ENCODE results near the gene EMSY.

Gene EMSY

GRCh38 chr11:76513654-76514034 is 68.8 kb downstream of the EMSY start:
- DNase-seq = no peak

- no peak for DNase-seq
Observed at GRCh38 chr11:76515494-76515893, 70.7 kb downstream of the EMSY start.

- no peak for DNase-seq
Observed at GRCh38 chr11:76523147-76523546, 78.3 kb downstream of the EMSY start.

GRCh38 chr11:76523786-76524436 is 79.1 kb downstream of the EMSY start:
- no peak for DNase-seq

GRCh38 chr11:76524461-76524860 is 79.6 kb downstream of the EMSY start:
- DNase-seq = no peak

- no peak for DNase-seq
Observed at GRCh38 chr11:76524919-76525318, 80.1 kb downstream of the EMSY start.

- no peak for DNase-seq
Observed at GRCh38 chr11:76526878-76527277, 82.1 kb downstream of the EMSY start.

- no peak for DNase-seq
Observed at GRCh38 chr11:76542436-76542835, 97.6 kb downstream of the EMSY start.

- DNase-seq = no peak
Observed at GRCh38 chr11:76543006-76543703, 98.3 kb downstream of the EMSY start.

GRCh38 chr11:76550781-76551180 is 106.0 kb downstream of the EMSY start:
- no peak for DNase-seq

GRCh38 chr11:76551400-76551799 is 106.6 kb downstream of the EMSY start:
- DNase-seq = no peak

GRCh38 chr11:76552987-76553386 is 108.2 kb downstream of the EMSY start:
- no peak for DNase-seq

GRCh38 chr11:76553554-76554476 is 109.0 kb downstream of the EMSY start:
- no peak for DNase-seq

GRCh38 chr11:76554767-76555166 is 109.9 kb downstream of the EMSY start:
- DNase-seq = no peak

- no peak for DNase-seq
Observed at GRCh38 chr11:76557466-76557865, 112.6 kb downstream of the EMSY start.

GRCh38 chr11:76558473-76558872 is 113.7 kb downstream of the EMSY start:
- DNase-seq = no peak

GRCh38 chr11:76558891-76559290 is 114.1 kb downstream of the EMSY start:
- DNase-seq = no peak

- no peak for DNase-seq
Observed at GRCh38 chr11:76559346-76559745, 114.5 kb downstream of the EMSY start.

- DNase-seq = no peak
Observed at GRCh38 chr11:76560219-76560618, 115.4 kb downstream of the EMSY start.

GRCh38 chr11:76561245-76561644 is 116.4 kb downstream of the EMSY start:
- DNase-seq = no peak

- DNase-seq = no peak
Observed at GRCh38 chr11:76562541-76562940, 117.7 kb downstream of the EMSY start.

- DNase-seq = no peak
Observed at GRCh38 chr11:76564364-76564763, 119.5 kb downstream of the EMSY start.
